H54 (cell line): Measurements from ENCODE around the gene PML.

ENCODE experiments used
- DNase-seq: peaks from one replicate; pipeline ENCODE4 v3.0.0; 2011; ENCODE audit warnings: low spot score, mixed read lengths; ENCODE audit not compliant: insufficient read length
- FAIRE-seq: peaks from 3 replicates; lab custom pipeline; 2011; peaks lifted over from hg19 to GRCh38; lab: Jason Lieb, UNC
- POLR2A ChIP-seq: IDR thresholded peaks from 2 replicates; pipeline ENCODE4 v1.6.1; 2011; ENCODE audit warnings: low read depth, mild to moderate bottlenecking, low read length

The PML gene

GRCh38 chr15:74022706-74023470, 28.4 kb downstream of the PML start:
- FAIRE-seq (no peak), DNase-seq (no peak)
- no peak for TF ChIP-seq POLR2A

GRCh38 chr15:74024687-74025086, 30.2 kb downstream of the PML start:
- DNase-seq (no peak), FAIRE-seq (no peak)
- TF ChIP-seq POLR2A, result no peak

- FAIRE-seq (no peak), DNase-seq (no peak)
- no peak for TF ChIP-seq POLR2A
Observed at GRCh38 chr15:74025436-74025835, 30.9 kb downstream of the PML start.

- no peak for DNase-seq
- no peak for FAIRE-seq
- no peak for TF ChIP-seq POLR2A
Observed at GRCh38 chr15:74027688-74028087, 33.2 kb downstream of the PML start.

- DNase-seq, result no peak
- TF ChIP-seq POLR2A, result no peak
- FAIRE-seq, result no peak
Observed at GRCh38 chr15:74028646-74029045, 34.1 kb downstream of the PML start.

- FAIRE-seq (no peak), DNase-seq (no peak)
- TF ChIP-seq POLR2A, result no peak
Observed at GRCh38 chr15:74032046-74032445, 37.5 kb downstream of the PML start.

GRCh38 chr15:74032606-74033561, 38.4 kb downstream of the PML start:
- no peak for DNase-seq
- no peak for FAIRE-seq
- TF ChIP-seq POLR2A, result no peak

- TF ChIP-seq POLR2A, result no peak
- DNase-seq (no peak), FAIRE-seq (no peak)
Observed at GRCh38 chr15:74034206-74034755, 39.8 kb downstream of the PML start.

- DNase-seq, result no peak
- TF ChIP-seq POLR2A, result no peak
- FAIRE-seq, result no peak
Observed at GRCh38 chr15:74035121-74036017, 40.9 kb downstream of the PML start.

GRCh38 chr15:74036271-74037170, 42.0 kb downstream of the PML start:
- DNase-seq (peak; percentile 49), FAIRE-seq (no peak)
- TF ChIP-seq POLR2A, result 0 out of 2 replicates have a peak, but pooled peaks have one; percentile 3

GRCh38 chr15:74037171-74038117, 42.9 kb downstream of the PML start:
- FAIRE-seq (no peak), DNase-seq (no peak)
- TF ChIP-seq POLR2A, result no peak
